B cell (primary cell): ENCODE data around the gene AGTR1. TPM values are rescaled to one million over a fixed set of nuclear protein-coding genes. Genes with fewer than 3 reads are reported as not detected.

ENCODE experiments used
- ATAC-seq: fragments of 200-7000 bp; cut with Tn5 transposase; one replicate; pipeline ENCODE4 v1.10.0; 2021; ENCODE audit warnings: low read depth, mild to moderate bottlenecking, moderate number of reproducible peaks, moderate library complexity
- CTCF ChIA-PET: fragments of 350-600 bp; sonication (Branson Sonifier 250); formaldehyde crosslinking; loops from one replicate; lab custom pipeline; 2021; ENCODE audit warnings: antibody characterized with exemption, inconsistent platforms; lab: Charles Lee
- POLR2A ChIA-PET: fragments of 350-600 bp; sonication (Branson Sonifier 250); formaldehyde crosslinking; loops from one replicate; lab custom pipeline; 2021; ENCODE audit warnings: antibody characterized with exemption; lab: Charles Lee
- DNase-seq: peaks from one replicate; pipeline ENCODE4 v3.0.0; 2013
- H2AFZ ChIP-seq: 2 replicates; pipeline ENCODE4 v1.6.1; 2012; ENCODE audit warnings: mild to moderate bottlenecking, low read depth, low read length; ENCODE audit not compliant: insufficient read depth, poor library complexity, severe bottlenecking
- H3K27ac ChIP-seq, 2 donors: 1 replicate in 1 of 2; 2 replicates in 1 of 2; pipeline ENCODE4 v1.5.1; 2012 to 2013; ENCODE audit warnings: low read length in 2 of 2, mild to moderate bottlenecking in 2 of 2, moderate library complexity in 1 of 2
- H3K27me3 ChIP-seq, 4 experiments: fragments of 200-600 bp in 1 of 4; sonication (generic) in 1 of 4; replicated peaks in 1 of 4; 1 replicate in 2 of 4; 2 replicates in 2 of 4; pipeline versions ENCODE4 v1.6.1 to v1.7.0; 2013 to 2016; ENCODE audit warnings: low read length in 3 of 4, mild to moderate bottlenecking in 2 of 4, mixed read lengths in 1 of 4, moderate library complexity in 1 of 4; ENCODE audit not compliant: insufficient read depth in 4 of 4, control insufficient read depth in 3 of 4; ENCODE audit errors: control extremely low read depth in 1 of 4
- H3K36me3 ChIP-seq, 2 experiments: replicated peaks in 1 of 2; 1 replicate in 1 of 2; 2 replicates in 1 of 2; pipeline versions ENCODE4 v1.6.1 to v1.7.1; 2013; ENCODE audit warnings: low read length in 1 of 2; ENCODE audit not compliant: insufficient read depth in 2 of 2, control insufficient read depth in 1 of 2; ENCODE audit errors: control extremely low read depth in 1 of 2, extremely low read depth in 1 of 2
- H3K4me1 ChIP-seq, 2 donors: fragments of 200-600 bp in 1 of 2; sonication (generic) in 1 of 2; 1 replicate in 1 of 2; 2 replicates in 1 of 2; pipeline versions ENCODE4 v1.5.1 to v1.6.1; 2013 to 2017; ENCODE audit warnings: low read length in 2 of 2; ENCODE audit not compliant: control insufficient read depth in 2 of 2, insufficient read depth in 2 of 2
- H3K4me2 ChIP-seq: replicated peaks from 2 replicates; pipeline ENCODE3; 2012; ENCODE audit warnings: mild to moderate bottlenecking, low read depth, low read length; ENCODE audit not compliant: poor library complexity, severe bottlenecking
- H3K4me3 ChIP-seq, 5 experiments: fragments of 200-600 bp in 1 of 5; sonication (generic) in 1 of 5; 1 replicate in 3 of 5; 2 replicates in 2 of 5; pipeline versions ENCODE4 v1.5.1 to v1.7.0; 2011 to 2016; ENCODE audit warnings: low read length in 4 of 5, mild to moderate bottlenecking in 4 of 5, low read depth in 2 of 5, control low read depth in 1 of 5, moderate library complexity in 1 of 5; ENCODE audit not compliant: insufficient read depth in 1 of 5; ENCODE audit errors: control extremely low read depth in 1 of 5, extremely low read depth in 1 of 5
- H3K79me2 ChIP-seq: fragments of 200-600 bp; sonication (generic); one replicate; pipeline ENCODE4 v1.6.0; 2016; ENCODE audit warnings: low read length; ENCODE audit not compliant: control insufficient read depth, insufficient read depth
- H3K9ac ChIP-seq: fragments of 200-600 bp; sonication (generic); 2 replicates; pipeline ENCODE4 v1.6.1; 2017; ENCODE audit warnings: mild to moderate bottlenecking, low read length, moderate library complexity
- H3K9me3 ChIP-seq, 3 donors: one replicate each; pipeline versions ENCODE4 v1.6.1 to v1.7.1; 2013; ENCODE audit warnings: low read length in 2 of 3; ENCODE audit not compliant: control insufficient read depth in 2 of 3, insufficient read depth in 1 of 3; ENCODE audit errors: control extremely low read depth in 1 of 3
- H4K20me1 ChIP-seq: 2 replicates; pipeline ENCODE4 v1.6.0; 2012; ENCODE audit warnings: mild to moderate bottlenecking, low read length; ENCODE audit not compliant: insufficient read depth, control insufficient read depth, poor library complexity, severe bottlenecking
- H3K27ac Mint-ChIP-seq: one replicate; pipeline ENCODE4 v1.8.0; 2021; ENCODE audit warnings: mixed read lengths
- H3K27me3 Mint-ChIP-seq: one replicate; pipeline ENCODE4 v1.8.0; 2021; ENCODE audit warnings: mixed read lengths
- H3K4me1 Mint-ChIP-seq: one replicate; pipeline ENCODE4 v1.8.0; 2021; ENCODE audit warnings: mixed read lengths
- H3K4me3 Mint-ChIP-seq: one replicate; pipeline ENCODE4 v1.8.0; 2021; ENCODE audit warnings: mixed read lengths
- H3K9me3 Mint-ChIP-seq: one replicate; pipeline ENCODE4 v1.8.0; 2022; ENCODE audit warnings: mixed read lengths; ENCODE audit not compliant: insufficient read depth
- CTCF ChIP-seq: fragments of 200-600 bp; IDR thresholded peaks from one replicate; pipeline ENCODE4 v1.8.0; 2022; ENCODE audit warnings: antibody characterized with exemption, mild to moderate bottlenecking
- EZH2 ChIP-seq: IDR thresholded peaks from 2 replicates; pipeline ENCODE4 v1.6.1; 2012; ENCODE audit warnings: borderline replicate concordance, low read depth, mild to moderate bottlenecking, moderate library complexity, low read length; ENCODE audit not compliant: insufficient read depth, poor library complexity, severe bottlenecking
- WGBS: methylation state at CpG from one replicate; pipeline ENCODE4 v1.1.5; 2013; ENCODE audit warnings: missing lambda C conversion rate; ENCODE audit not compliant: insufficient coverage; 5-methylcytosine and 5-hydroxymethylcytosine counted together
- intact Hi-C: fragments of 100-400 bp; cut with micrococcal nuclease; formaldehyde crosslinking; loops from one replicate; pipeline ENCODE4 v1.10.0; 2022
- polyA plus RNA-seq: library from polyadenylated mRNA; depleted of rRNA; stranded (reverse); fragments of >200 nt; gene quantifications from 2 replicates; pipeline ENCODE4 v1.2.3, GENCODE V29; 2012
- total RNA-seq, 2 donors: library from RNA; stranded (reverse); fragments of 120-200 nt in 1 of 2; gene quantifications; 1 replicate in 1 of 2; 2 replicates in 1 of 2; pipeline versions ENCODE4 v1.2.3 to v1.2.4, GENCODE V29; 2013 to 2022

The AGTR1 gene
- total and polyA plus RNA-seq, 2 donors (not counting 1 experiment from before 2014, with no cell fraction given): not detected

GRCh38 chr3:148741219-148741618, 43.5 kb downstream of the AGTR1 start:
- Histone ChIP-seq H3K79me2 (no peaks in the 10 kb centered on the region), H3K27me3 (no peaks in the 10 kb centered on the region), H3K9me3 (no peaks in the 10 kb centered on the region), H3K9ac (no peak overlapping the region), H3K4me3 (no peak overlapping the region), H3K4me1 (no peaks in the 10 kb centered on the region), H3K36me3 (no peaks in the 10 kb centered on the region), H4K20me1 (no peaks in the 10 kb centered on the region), H2AFZ (no peak overlapping the region), H3K27ac (no peak overlapping the region), H3K4me2 (no peak overlapping the region)
- ATAC-seq (no peak), DNase-seq (no peak)
- ChIA-PET CTCF (no interaction called here), POLR2A (no interaction called here)
- Mint-ChIP-seq H3K4me3 (no peak overlapping the region), H3K27me3 (no peaks in the 10 kb centered on the region), H3K4me1 (no peaks in the 10 kb centered on the region), H3K27ac (no peak overlapping the region), H3K9me3 (no peaks in the 10 kb centered on the region)
- over 99% methylated on average over 9 of the region's 10 CpGs for WGBS
- intact Hi-C loops: no loop called here
- TF ChIP-seq CTCF (no peak), EZH2 (no peak)

GRCh38 chr3:148742118-148742517, 44.4 kb downstream of the AGTR1 start:
- Histone ChIP-seq H3K79me2 (no peaks in the 10 kb centered on the region), H4K20me1 (no peaks in the 10 kb centered on the region), H3K9me3 (no peaks in the 10 kb centered on the region), H3K27ac (no peak overlapping the region), H3K27me3 (no peaks in the 10 kb centered on the region), H3K4me1 (no peaks in the 10 kb centered on the region), H3K36me3 (no peaks in the 10 kb centered on the region), H3K9ac (no peak overlapping the region), H3K4me3 (no peak overlapping the region), H2AFZ (no peak overlapping the region), H3K4me2 (no peak overlapping the region)
- DNase-seq (no peak), ATAC-seq (no peak)
- no CpG with 5 or more reads among the region's 6 CpGs for WGBS
- no peak overlapping the region for H3K4me3 Mint-ChIP-seq
- no peaks in the 10 kb centered on the region for H3K27me3 Mint-ChIP-seq
- H3K4me1 Mint-ChIP-seq: no peaks in the 10 kb centered on the region
- TF ChIP-seq EZH2 (no peak), CTCF (no peak)
- POLR2A ChIA-PET: no interaction called here
- intact Hi-C loops: no loop called here
- CTCF ChIA-PET: no interaction called here
- no peak overlapping the region for H3K27ac Mint-ChIP-seq
- H3K9me3 Mint-ChIP-seq: no peaks in the 10 kb centered on the region
